RPMI8226 (cell line): ENCODE measurements around the gene HMX1.

ENCODE experiments used
- DNase-seq: peaks from one replicate; pipeline ENCODE4 v3.0.0-alpha.2; 2015

HMX1 gene

DNA sequence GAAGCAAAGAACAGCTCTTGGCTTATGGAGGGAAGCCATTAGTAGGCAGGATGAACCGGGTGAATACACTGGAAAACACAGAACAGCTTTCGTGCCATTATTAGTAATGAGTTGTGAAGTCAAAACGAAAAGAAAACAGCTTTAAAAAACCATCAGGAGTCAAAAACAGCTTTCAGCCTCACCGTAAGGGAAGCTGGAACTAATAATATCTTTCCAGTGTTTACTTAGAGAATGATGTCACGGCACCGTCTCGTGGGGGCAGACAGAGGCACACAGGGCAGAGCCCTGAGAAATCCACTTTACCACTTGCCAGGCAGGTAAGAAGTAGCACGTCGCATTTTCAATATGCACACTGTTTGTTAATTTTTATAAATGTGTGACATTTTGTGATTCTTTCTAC, 37.9 kb upstream of the HMX1 start:
- DNase-seq: no peak

GRCh38 chr4:8908206-8908893, 36.7 kb upstream of the HMX1 start:
- no peak for DNase-seq

DNA sequence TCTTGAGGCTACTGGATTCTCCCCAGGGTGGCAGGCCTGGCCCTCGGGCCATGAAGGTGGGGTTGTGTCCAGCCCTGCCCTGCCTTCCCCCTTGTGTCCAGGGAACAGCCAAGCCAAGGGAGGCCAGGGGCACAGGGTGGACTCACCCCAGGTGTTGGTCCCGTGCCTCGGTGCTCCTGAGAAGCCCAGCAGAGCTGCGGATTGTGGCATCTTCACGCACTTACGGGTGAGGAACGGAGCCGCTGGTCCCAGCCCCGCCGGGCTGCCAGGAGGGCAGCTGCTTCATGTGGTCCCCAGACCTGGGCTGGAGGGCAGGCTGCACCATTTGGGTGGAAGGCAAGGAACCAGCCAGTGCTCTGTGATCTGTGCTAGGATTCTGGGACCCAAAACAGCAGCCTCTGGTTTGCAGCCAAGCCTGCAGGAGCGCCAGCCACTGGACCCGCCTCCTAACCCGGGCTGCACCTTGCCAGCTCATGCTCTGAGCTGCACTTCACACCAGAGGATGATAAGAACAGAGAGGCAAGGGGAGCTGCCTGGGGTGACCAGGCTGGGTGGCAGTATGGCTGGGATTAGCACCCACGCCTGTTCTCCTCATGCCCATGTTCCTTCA, 36.1 kb upstream of the HMX1 start:
- no peak for DNase-seq

GRCh38 chr4:8906991-8907595, 35.5 kb upstream of the HMX1 start:
- no peak for DNase-seq

- no peak for DNase-seq
Observed at GRCh38 chr4:8906668-8906970, 35.0 kb upstream of the HMX1 start.

DNA sequence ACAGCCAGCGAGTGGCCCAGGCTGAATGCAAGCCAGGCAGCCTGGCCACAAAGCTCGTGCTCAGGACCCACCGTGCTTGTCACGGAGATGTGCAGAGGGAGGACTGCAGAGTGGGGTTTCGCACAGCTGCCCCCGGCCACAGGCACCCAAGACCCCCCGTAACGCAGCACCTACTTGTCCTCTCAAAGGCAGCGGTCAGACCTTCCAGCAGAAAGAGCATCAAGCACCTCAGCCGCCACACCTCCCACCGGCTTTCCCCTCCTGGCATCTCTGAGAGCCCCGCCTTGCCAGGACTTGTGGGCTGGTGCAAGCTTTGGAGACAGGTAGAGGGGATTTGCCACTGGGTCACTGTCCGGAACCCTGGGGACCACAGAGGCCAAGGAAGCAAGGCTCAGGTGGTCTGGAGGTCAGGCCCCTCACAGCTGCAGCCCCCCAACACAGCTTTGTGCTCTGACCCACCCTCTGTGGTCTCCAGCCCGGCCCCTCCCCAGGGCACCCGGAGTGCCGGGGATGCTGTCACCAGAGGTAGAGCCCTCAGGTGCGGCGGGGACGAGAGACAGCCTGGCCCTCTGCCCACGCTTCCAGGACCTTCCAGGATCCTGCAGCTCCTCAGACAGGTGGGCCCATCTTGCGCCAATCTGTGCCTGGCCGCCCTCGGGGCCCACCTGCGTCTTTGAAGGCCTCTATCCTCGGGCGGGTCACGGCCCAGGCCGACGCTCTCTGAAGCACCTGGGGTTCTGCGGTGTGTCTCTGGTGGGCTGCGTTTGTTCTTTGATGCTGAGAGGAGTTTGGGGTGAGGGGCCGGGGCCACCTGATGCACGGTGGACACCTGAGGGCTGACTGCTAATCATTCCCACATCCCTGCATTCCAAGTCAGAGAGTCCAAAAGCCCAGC, 34.4 kb upstream of the HMX1 start:
- DNase-seq: no peak

- no peak for DNase-seq
Observed at GRCh38 chr4:8905226-8905772, 33.7 kb upstream of the HMX1 start.

GRCh38 chr4:8904666-8905065, 33.0 kb upstream of the HMX1 start:
- DNase-seq: no peak

DNA sequence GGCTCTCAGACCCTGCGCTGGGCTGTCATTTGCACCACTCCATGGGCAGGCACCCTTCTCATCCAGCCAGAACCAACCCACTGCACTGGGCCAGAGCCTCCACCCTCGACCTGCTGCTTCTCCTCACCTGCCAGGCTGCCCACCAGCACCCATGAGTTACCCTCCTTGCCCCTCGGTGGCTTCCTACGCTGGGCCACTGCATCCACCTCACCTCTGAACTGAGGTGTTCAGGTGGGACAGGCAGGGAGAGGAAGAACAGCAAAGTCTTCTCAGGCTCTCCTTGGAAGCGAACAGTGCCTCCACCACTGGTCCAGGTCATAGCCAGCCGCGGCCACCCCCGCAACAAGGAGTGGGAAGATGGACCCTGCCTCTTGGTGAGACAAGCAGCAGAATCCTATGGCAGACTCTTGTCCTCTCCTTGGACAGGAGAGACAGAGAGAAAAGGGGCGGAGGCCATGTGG, 32.4 kb upstream of the HMX1 start:
- DNase-seq: no peak

DNA sequence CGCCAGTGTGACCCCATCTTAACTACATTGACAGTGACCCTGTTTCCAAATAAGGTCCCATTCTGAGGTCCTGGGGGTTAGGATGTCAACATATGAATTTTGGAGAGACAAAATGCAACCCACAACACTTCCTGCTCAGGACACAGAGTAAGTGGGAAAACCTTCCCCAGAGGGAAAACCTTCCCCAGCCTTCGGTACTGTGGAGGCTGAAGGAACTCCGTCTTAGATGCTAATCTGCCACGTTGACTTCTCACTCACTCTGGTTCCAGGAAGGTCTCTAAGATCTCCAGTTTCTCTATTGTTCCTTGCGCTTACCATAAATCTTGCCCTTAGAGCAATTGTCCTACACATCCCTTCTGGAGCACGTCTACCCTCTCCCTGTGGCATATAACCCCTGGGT, 29.7 kb upstream of the HMX1 start:
- DNase-seq: no peak

GRCh38 chr4:8900588-8900987, 28.9 kb upstream of the HMX1 start:
- no peak for DNase-seq

GRCh38 chr4:8898419-8898818, 26.8 kb upstream of the HMX1 start:
- no peak for DNase-seq

- DNase-seq: no peak
Observed at GRCh38 chr4:8897251-8898167, 25.9 kb upstream of the HMX1 start.

DNA sequence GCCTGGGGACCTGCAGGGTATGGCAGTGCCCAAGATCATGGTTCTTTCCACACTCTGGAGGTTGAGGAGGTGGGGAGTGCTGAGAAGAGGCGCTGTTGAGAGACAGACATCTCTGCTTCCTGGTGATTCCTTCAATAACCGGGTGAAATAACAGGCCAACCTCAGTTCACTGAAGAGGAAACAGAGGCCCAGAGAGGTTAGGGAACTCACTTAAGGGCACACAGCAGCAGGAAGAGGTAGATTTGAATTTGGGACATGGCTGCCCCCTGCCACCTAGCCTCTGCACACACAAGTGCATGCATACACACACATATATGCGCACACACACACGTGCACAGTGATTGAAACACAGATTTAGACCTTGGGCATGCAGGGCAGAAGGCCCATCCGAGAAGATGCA, 24.9 kb upstream of the HMX1 start:
- no peak for DNase-seq

DNA sequence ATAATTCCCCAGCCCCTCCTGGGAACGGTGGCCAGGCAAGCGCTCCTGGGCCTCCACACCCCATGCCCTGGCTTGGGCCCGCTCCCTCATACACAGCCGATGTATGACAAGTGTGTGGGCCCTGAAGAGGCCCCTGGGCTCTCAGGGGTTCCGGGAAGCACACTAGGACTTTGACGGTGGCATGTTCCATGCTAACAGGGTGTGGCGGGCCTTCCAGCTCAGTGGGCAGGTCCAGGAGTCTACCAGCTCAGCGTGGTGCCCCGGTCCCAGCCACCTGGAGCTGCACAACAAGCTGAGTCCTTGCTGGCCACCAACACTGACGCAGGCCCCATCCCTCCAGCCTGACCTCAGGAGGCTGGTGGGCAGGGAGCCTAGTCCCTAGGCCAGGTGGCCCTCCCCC, 24.4 kb upstream of the HMX1 start:
- DNase-seq: no peak

GRCh38 chr4:8895295-8895694, 23.7 kb upstream of the HMX1 start:
- no peak for DNase-seq

GRCh38 chr4:8894424-8894816, 22.8 kb upstream of the HMX1 start:
- DNase-seq: no peak

GRCh38 chr4:8893624-8894423, 22.2 kb upstream of the HMX1 start:
- no peak for DNase-seq

GRCh38 chr4:8893227-8893623, 21.6 kb upstream of the HMX1 start:
- DNase-seq: no peak

DNA sequence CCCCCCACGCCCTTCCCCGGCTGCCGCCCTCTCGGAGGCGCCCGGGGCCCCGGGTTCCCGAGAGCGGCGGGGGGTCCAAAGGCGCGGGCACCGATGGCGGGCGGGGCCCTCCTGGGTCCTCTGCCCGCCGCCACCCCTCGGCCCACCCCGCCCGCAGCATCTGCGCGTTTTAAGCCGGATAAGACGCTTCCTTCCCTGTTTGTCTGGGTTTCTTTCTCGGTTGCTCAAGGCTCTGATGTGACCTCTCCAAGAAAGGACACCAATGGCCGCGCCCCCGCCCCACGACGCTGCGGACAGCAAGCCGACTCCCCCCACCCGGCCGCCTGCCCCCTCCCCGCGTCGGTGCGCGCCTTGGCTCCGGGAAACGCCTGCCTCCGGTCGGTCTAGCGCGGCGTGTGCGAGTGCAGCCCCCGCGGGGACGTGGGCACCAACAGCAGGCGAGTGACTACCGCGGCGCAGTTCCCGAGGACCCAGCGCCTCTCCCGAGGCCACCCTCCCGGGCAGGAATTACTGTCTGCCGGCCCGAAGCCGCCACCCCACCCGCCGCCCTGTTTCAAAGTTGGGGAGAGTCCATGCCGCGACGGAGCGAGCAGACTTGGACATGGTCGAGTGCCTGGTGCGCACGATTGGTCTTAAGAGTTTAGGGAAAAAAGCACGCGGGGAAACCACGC, 21.1 kb upstream of the HMX1 start:
- no peak for DNase-seq
